HG03196 (cell line): ENCODE measurements around the gene MTMR8.
"Not testable (repeated sequence)": the region's sequence is repeated elsewhere in the genome, so short reads cannot be mapped to it uniquely, and the experiment has no call there.

Experiments used
- ATAC-seq: cut with Tn5 transposase; IDR thresholded peaks from one replicate; pipeline ENCODE4 v1.9.1; 2021; ENCODE audit not compliant: unreplicated experiment

Gene MTMR8

GRCh38 chrX:64394874-64395567, at the start of gene MTMR8:
MTMR8 (minus strand) TSS chrX:64395452; CDS start chrX:64395363, 89 bp downstream.
- peak; percentile 98 for ATAC-seq

- no peak for ATAC-seq
These were observed 44.3 kb upstream of the MTMR8 start for GRCh38 chrX:64439551-64439950.

- no peak for ATAC-seq
These were observed 42.4 kb upstream of the MTMR8 start for GRCh38 chrX:64437665-64438064.

- no peak for ATAC-seq
These were observed 42.0 kb upstream of the MTMR8 start for GRCh38 chrX:64437218-64437617.

GRCh38 chrX:64428371-64428770, 33.1 kb upstream of the MTMR8 start:
- ATAC-seq, result no peak

GRCh38 chrX:64427787-64428186, 32.5 kb upstream of the MTMR8 start:
- ATAC-seq, result peak; percentile 93

- peak; percentile 52 for ATAC-seq
These were observed 32.0 kb upstream of the MTMR8 start for GRCh38 chrX:64427281-64427680.

GRCh38 chrX:64409730-64410129, 14.5 kb upstream of the MTMR8 start:
- not testable (repeated sequence) for ATAC-seq

- ATAC-seq, result no peak
These were observed 2.8 kb upstream of the MTMR8 start for GRCh38 chrX:64398088-64398487.

GRCh38 chrX:64395568-64395929, 297 bp upstream of the MTMR8 start:
- ATAC-seq, result peak; percentile 23

GRCh38 chrX:64394059-64394873, 986 bp downstream of the MTMR8 start:
- no peak for ATAC-seq

GRCh38 chrX:64389489-64389888, 5.8 kb downstream of the MTMR8 start:
- no peak for ATAC-seq

- ATAC-seq, result not testable (repeated sequence)
These were observed 14.5 kb downstream of the MTMR8 start for GRCh38 chrX:64380789-64381188.

- no peak for ATAC-seq
These were observed 15.3 kb downstream of the MTMR8 start for GRCh38 chrX:64379924-64380323.

- no peak for ATAC-seq
These were observed 17.5 kb downstream of the MTMR8 start for GRCh38 chrX:64377753-64378152.

GRCh38 chrX:64352081-64352480, 43.2 kb downstream of the MTMR8 start:
- no peak for ATAC-seq

- ATAC-seq, result no peak
These were observed 44.7 kb downstream of the MTMR8 start for GRCh38 chrX:64350521-64350920.

- ATAC-seq, result no peak
These were observed 45.2 kb downstream of the MTMR8 start for GRCh38 chrX:64350047-64350446.

- ATAC-seq, result no peak
These were observed 52.4 kb downstream of the MTMR8 start for GRCh38 chrX:64342811-64343210.

GRCh38 chrX:64338296-64338695, 57.0 kb downstream of the MTMR8 start:
- ATAC-seq, result no peak

GRCh38 chrX:64334467-64334866, 60.8 kb downstream of the MTMR8 start:
- no peak for ATAC-seq

GRCh38 chrX:64330284-64330683, 65.0 kb downstream of the MTMR8 start:
- no peak for ATAC-seq
